ENCODE data around the gene USP54.

The USP54 gene

DNA sequence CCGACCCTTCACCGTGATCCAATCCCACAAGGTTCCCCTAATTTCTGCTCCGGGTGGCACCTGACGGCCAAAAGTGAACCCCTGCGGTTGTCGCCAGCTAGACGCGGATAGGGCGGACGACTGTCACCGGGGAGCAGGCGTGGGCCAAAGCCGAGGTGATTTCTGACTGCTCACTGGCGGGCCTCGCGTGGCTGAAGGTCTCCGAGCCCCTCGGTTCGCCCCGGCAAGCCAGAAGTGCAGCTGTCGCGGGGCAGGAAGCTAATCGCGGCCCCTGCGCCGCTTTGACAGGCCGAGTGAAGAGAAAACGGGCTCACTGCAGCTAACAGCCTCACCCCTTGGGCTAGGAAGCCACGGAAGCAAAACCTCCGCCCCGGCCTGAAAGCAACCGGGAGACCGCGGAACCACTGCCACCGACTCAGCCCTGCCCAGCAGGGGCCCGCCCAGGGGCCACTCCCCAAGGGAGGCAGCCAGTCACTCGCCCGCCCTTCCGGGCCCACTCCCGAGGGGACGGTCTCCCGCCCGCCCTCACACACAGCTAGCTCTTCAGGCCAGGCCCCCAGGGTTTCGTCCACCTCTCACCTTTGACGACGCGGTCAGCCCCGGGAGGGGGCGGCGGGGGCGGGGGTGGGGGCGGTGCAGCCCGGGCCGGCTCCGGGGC is 95.8 kb downstream of the USP54 start (continued):
- no peak for TF ChIP-seq ZNF558 (tag by site-specific recombination; IDR thresholded peaks at IDR 0.05)
- TF ChIP-seq ZNF175 (tag by site-specific recombination; IDR thresholded peaks at IDR 0.05): no peak
- TF ChIP-seq ZNF521 (tag by site-specific recombination; IDR thresholded peaks at IDR 0.05): no peak
- TF ChIP-seq YY1 (tag by site-specific recombination; IDR thresholded peaks at IDR 0.05): 0 out of 2 replicates have a peak, but pooled peaks have one; percentile 8
- no peak for TF ChIP-seq SETDB1 (IDR thresholded peaks at IDR 0.05; ENCODE audit: insufficient read length, low read length)
- TF ChIP-seq, protein P1, sequence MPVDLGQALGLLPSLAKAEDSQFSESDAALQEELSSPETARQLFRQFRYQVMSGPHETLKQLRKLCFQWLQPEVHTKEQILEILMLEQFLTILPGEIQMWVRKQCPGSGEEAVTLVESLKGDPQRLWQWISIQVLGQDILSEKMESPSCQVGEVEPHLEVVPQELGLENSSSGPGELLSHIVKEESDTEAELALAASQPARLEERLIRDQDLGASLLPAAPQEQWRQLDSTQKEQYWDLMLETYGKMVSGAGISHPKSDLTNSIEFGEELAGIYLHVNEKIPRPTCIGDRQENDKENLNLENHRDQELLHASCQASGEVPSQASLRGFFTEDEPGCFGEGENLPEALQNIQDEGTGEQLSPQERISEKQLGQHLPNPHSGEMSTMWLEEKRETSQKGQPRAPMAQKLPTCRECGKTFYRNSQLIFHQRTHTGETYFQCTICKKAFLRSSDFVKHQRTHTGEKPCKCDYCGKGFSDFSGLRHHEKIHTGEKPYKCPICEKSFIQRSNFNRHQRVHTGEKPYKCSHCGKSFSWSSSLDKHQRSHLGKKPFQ (tag by site-specific recombination; IDR thresholded peaks at IDR 0.05): no peak
- TF ChIP-seq ZNF555 (tag by site-specific recombination; conservative IDR thresholded peaks at IDR 0.05): no peak
- no peak for TF ChIP-seq ZNF302 (tag by site-specific recombination; IDR thresholded peaks at IDR 0.05; ENCODE audit: low read depth)
- peak; percentile 95 for TF ChIP-seq ZNF423 (tag by site-specific recombination; IDR thresholded peaks at IDR 0.05)
- no peak for TF ChIP-seq ZNF202 (tag by site-specific recombination; IDR thresholded peaks at IDR 0.05; ENCODE audit: borderline replicate concordance)
- no peak for TF ChIP-seq FEZF1 (tag by site-specific recombination; IDR thresholded peaks at IDR 0.05)
- no peak for TF ChIP-seq ZNF837 (tag by site-specific recombination; IDR thresholded peaks at IDR 0.05)
- no peak for TF ChIP-seq HOXD13 (CRISPR knock-in tag; IDR thresholded peaks at IDR 0.05; ENCODE audit: borderline replicate concordance)
- no peak for TF ChIP-seq ZNF777 (tag by site-specific recombination; IDR thresholded peaks at IDR 0.05; ENCODE audit: borderline replicate concordance)
- no peak for TF ChIP-seq ZNF114 (tag by site-specific recombination; IDR thresholded peaks at IDR 0.05)
- TF ChIP-seq ZNF174 (tag by site-specific recombination; IDR thresholded peaks at IDR 0.05): no peak
- TF ChIP-seq, protein P2, sequence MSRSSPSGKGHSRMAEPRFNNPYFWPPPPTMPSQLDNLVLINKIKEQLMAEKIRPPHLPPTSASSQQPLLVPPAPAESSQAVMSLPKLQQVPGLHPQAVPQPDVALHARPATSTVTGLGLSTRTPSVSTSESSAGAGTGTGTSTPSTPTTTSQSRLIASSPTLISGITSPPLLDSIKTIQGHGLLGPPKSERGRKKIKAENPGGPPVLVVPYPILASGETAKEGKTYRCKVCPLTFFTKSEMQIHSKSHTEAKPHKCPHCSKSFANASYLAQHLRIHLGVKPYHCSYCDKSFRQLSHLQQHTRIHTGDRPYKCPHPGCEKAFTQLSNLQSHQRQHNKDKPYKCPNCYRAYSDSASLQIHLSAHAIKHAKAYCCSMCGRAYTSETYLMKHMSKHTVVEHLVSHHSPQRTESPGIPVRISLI (tag by site-specific recombination; IDR thresholded peaks at IDR 0.05): no peak
- no peak for TF ChIP-seq HOXC10 (CRISPR knock-in tag; IDR thresholded peaks at IDR 0.05)
- TF ChIP-seq KLF7 (tag by site-specific recombination; IDR thresholded peaks at IDR 0.05; ENCODE audit: borderline replicate concordance): peak; percentile 92
- TF ChIP-seq ZBTB17 (tag by site-specific recombination; IDR thresholded peaks at IDR 0.05): peak; percentile 64
- no peak for TF ChIP-seq ZNF266 (tag by site-specific recombination; IDR thresholded peaks at IDR 0.05; ENCODE audit: low read depth)
- TF ChIP-seq ZNF76 (tag by site-specific recombination; IDR thresholded peaks at IDR 0.05; ENCODE audit: borderline replicate concordance, low read depth): no peak
- peak; percentile 33; the same call in 1 of the 2 replicates for TF ChIP-seq ZNF843 (tag by site-specific recombination; IDR thresholded peaks at IDR 0.05)
- TF ChIP-seq, protein P3, sequence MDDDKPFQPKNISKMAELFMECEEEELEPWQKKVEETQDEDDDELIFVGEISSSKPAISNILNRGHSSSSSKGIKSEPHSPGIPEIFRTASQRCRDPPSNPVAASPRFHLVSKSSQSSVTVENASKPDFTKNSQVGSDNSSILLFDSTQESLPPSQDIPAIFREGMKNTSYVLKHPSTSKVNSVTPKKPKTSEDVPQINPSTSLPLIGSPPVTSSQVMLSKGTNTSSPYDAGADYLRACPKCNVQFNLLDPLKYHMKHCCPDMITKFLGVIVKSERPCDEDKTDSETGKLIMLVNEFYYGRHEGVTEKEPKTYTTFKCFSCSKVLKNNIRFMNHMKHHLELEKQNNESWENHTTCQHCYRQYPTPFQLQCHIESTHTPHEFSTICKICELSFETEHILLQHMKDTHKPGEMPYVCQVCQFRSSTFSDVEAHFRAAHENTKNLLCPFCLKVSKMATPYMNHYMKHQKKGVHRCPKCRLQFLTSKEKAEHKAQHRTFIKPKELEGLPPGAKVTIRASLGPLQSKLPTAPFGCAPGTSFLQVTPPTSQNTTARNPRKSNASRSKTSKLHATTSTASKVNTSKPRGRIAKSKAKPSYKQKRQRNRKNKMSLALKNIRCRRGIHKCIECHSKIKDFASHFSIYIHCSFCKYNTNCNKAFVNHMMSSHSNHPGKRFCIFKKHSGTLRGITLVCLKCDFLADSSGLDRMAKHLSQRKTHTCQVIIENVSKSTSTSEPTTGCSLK (tag by site-specific recombination; IDR thresholded peaks at IDR 0.05): no peak
- TF ChIP-seq SCRT1 (tag by site-specific recombination; IDR thresholded peaks at IDR 0.05; ENCODE audit: borderline replicate concordance): no peak
- TF ChIP-seq, protein P4, sequence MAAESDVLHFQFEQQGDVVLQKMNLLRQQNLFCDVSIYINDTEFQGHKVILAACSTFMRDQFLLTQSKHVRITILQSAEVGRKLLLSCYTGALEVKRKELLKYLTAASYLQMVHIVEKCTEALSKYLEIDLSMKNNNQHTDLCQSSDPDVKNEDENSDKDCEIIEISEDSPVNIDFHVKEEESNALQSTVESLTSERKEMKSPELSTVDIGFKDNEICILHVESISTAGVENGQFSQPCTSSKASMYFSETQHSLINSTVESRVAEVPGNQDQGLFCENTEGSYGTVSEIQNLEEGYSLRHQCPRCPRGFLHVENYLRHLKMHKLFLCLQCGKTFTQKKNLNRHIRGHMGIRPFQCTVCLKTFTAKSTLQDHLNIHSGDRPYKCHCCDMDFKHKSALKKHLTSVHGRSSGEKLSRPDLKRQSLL (tag by site-specific recombination; IDR thresholded peaks at IDR 0.05): no peak
- peak; percentile 82 for TF ChIP-seq ZFHX2 (tag by site-specific recombination; conservative IDR thresholded peaks at IDR 0.05)
- TF ChIP-seq ZNF394 (tag by site-specific recombination; IDR thresholded peaks at IDR 0.05; ENCODE audit: borderline replicate concordance): no peak
- TF ChIP-seq ZFP37 (tag by site-specific recombination; IDR thresholded peaks at IDR 0.05): 0 out of 2 replicates have a peak, but pooled peaks have one; percentile 50
- TF ChIP-seq ZFP69B (tag by site-specific recombination; IDR thresholded peaks at IDR 0.05): peak; percentile 49; the same call in 1 of the 2 replicates
- TF ChIP-seq ZFP41 (tag by site-specific recombination; IDR thresholded peaks at IDR 0.05; ENCODE audit: borderline replicate concordance): no peak
- no peak for TF ChIP-seq ZNF473 (tag by site-specific recombination; IDR thresholded peaks at IDR 0.05)
- TF ChIP-seq ZIC2 (tag by site-specific recombination; IDR thresholded peaks at IDR 0.05): peak; percentile 83
- TF ChIP-seq, protein P5, sequence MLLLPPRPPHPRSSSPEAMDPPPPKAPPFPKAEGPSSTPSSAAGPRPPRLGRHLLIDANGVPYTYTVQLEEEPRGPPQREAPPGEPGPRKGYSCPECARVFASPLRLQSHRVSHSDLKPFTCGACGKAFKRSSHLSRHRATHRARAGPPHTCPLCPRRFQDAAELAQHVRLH (tag by site-specific recombination; IDR thresholded peaks at IDR 0.05): no peak
- TF ChIP-seq TCF7L2 (IDR thresholded peaks at IDR 0.05; ENCODE audit: borderline replicate concordance, low read depth, low read length): no peak
- peak; percentile 21; the same call in 1 of the 2 replicates for TF ChIP-seq KLF10 (tag by site-specific recombination; IDR thresholded peaks at IDR 0.05)

Measured in HEK293 (cell line).